HG02610 (cell line): ENCODE data around the gene CLCA2.

Experiments used
- ATAC-seq: cut with Tn5 transposase; IDR thresholded peaks from one replicate; pipeline ENCODE4 v1.9.1; 2021; ENCODE audit warnings: mild to moderate bottlenecking, moderate library complexity; ENCODE audit not compliant: unreplicated experiment

Gene CLCA2

GRCh38 chr1:86429122-86429725 lies 5.3 kb downstream of the CLCA2 start:
- ATAC-seq, result no peak

- ATAC-seq, result no peak
Observed at GRCh38 chr1:86429835-86430234, 5.9 kb downstream of the CLCA2 start.

- no peak for ATAC-seq
Observed at GRCh38 chr1:86430376-86430775, 6.4 kb downstream of the CLCA2 start.

- ATAC-seq, result no peak
Observed at GRCh38 chr1:86434059-86434458, 10.1 kb downstream of the CLCA2 start.

GRCh38 chr1:86435327-86435726 lies 11.4 kb downstream of the CLCA2 start:
- ATAC-seq, result no peak

GRCh38 chr1:86436041-86436440 lies 12.1 kb downstream of the CLCA2 start:
- ATAC-seq, result no peak

GRCh38 chr1:86441581-86441980 lies 17.6 kb downstream of the CLCA2 start:
- no peak for ATAC-seq

- no peak for ATAC-seq
Observed at GRCh38 chr1:86441997-86442396, 18.0 kb downstream of the CLCA2 start.

GRCh38 chr1:86445919-86446318 lies 21.9 kb downstream of the CLCA2 start:
- no peak for ATAC-seq

GRCh38 chr1:86447198-86447790 lies 23.3 kb downstream of the CLCA2 start:
- no peak for ATAC-seq

GRCh38 chr1:86448670-86449069 lies 24.7 kb downstream of the CLCA2 start:
- no peak for ATAC-seq

GRCh38 chr1:86449103-86449502 lies 25.1 kb downstream of the CLCA2 start:
- ATAC-seq, result no peak

GRCh38 chr1:86450847-86451246 lies 26.9 kb downstream of the CLCA2 start:
- no peak for ATAC-seq

GRCh38 chr1:86453664-86454063 lies 29.7 kb downstream of the CLCA2 start:
- peak; percentile 54 for ATAC-seq

- no peak for ATAC-seq
Observed at GRCh38 chr1:86455073-86455472, 31.1 kb downstream of the CLCA2 start.

- no peak for ATAC-seq
Observed at GRCh38 chr1:86460998-86461397, 37.0 kb downstream of the CLCA2 start.

GRCh38 chr1:86461482-86461881 lies 37.5 kb downstream of the CLCA2 start:
- no peak for ATAC-seq

GRCh38 chr1:86464819-86465218 lies 40.8 kb downstream of the CLCA2 start:
- no peak for ATAC-seq

GRCh38 chr1:86466109-86466844 lies 42.3 kb downstream of the CLCA2 start:
- ATAC-seq, result no peak

GRCh38 chr1:86466986-86467385 lies 43.0 kb downstream of the CLCA2 start:
- no peak for ATAC-seq

GRCh38 chr1:86468501-86468977 lies 44.6 kb downstream of the CLCA2 start, which contains the start of gene CLCA1:
CLCA1 (plus strand) TSS chr1:86468927; CDS start chr1:86468972, 45 bp downstream.
- no peak for ATAC-seq

- ATAC-seq, result no peak
Observed at GRCh38 chr1:86470859-86471258, 46.9 kb downstream of the CLCA2 start.
